Fibroblast of villous mesenchyme (primary cell): ENCODE data around the gene GTF2F2. TPM values are rescaled to one million over a fixed set of nuclear protein-coding genes. Genes with fewer than 3 reads are reported as not detected.
A peak's percentile ranks its signal among the peaks of the same experiment; 100 is the strongest.

Experiments
- DNase-seq: peaks from one replicate; pipeline ENCODE4 v3.0.0-alpha.2; 2010; ENCODE audit warnings: low read depth
- H3K4me3 ChIP-seq: 2 replicates; pipeline ENCODE4 v1.5.1; 2011; ENCODE audit warnings: low read depth, mild to moderate bottlenecking, low read length
- CTCF ChIP-seq: IDR thresholded peaks from 2 replicates; pipeline ENCODE4 v1.5.1; 2012; ENCODE audit warnings: low read depth, mild to moderate bottlenecking, low read length; ENCODE audit not compliant: insufficient read depth
- total RNA-seq: library from RNA; depleted of rRNA; stranded (reverse); fragments of >200 nt; gene quantifications from 2 replicates; pipeline ENCODE4 v1.2.3, GENCODE V29; 2012

The GTF2F2 gene
- total RNA-seq, 1 donor: 38.0 TPM

GRCh38 chr13:45327253-45327955 lies 207.1 kb downstream of the GTF2F2 start:
- DNase-seq: no peak
- H3K4me3 ChIP-seq: no peak overlapping the region
- TF ChIP-seq CTCF: no peak

- DNase-seq: peak; percentile 93
- TF ChIP-seq CTCF: no peak
- no peak overlapping the region for H3K4me3 ChIP-seq
Observed at GRCh38 chr13:45328661-45329111, 208.4 kb downstream of the GTF2F2 start.

GRCh38 chr13:45331123-45331619 lies 210.9 kb downstream of the GTF2F2 start:
- no peak overlapping the region for H3K4me3 ChIP-seq
- no peak for TF ChIP-seq CTCF
- no peak for DNase-seq

- TF ChIP-seq CTCF: no peak
- no peak overlapping the region for H3K4me3 ChIP-seq
- no peak for DNase-seq
Observed at GRCh38 chr13:45331692-45332035, 211.4 kb downstream of the GTF2F2 start.

GRCh38 chr13:45332036-45332830 lies 211.9 kb downstream of the GTF2F2 start:
- DNase-seq: peak; percentile 90
- no peak for TF ChIP-seq CTCF
- H3K4me3 ChIP-seq: no peak overlapping the region

- H3K4me3 ChIP-seq: no peak overlapping the region
- no peak for TF ChIP-seq CTCF
- DNase-seq: no peak
Observed at GRCh38 chr13:45332831-45333219, 212.5 kb downstream of the GTF2F2 start.
